ENCODE measurements around the gene ESD.

Gene ESD

GRCh38 chr13:46739447-46740098 is 57.4 kb downstream of the ESD start:
- H3K9me3 Mint-ChIP-seq: no peaks in the 10 kb centered on the region
- H3K27me3 Mint-ChIP-seq: no peaks in the 10 kb centered on the region
- H3K36me3 Mint-ChIP-seq: peaks cover 6% of the 10 kb centered on the region
- no peak overlapping the region for H3K27ac Mint-ChIP-seq
- H3K4me3 Mint-ChIP-seq: no peak overlapping the region
- H3K4me1 Mint-ChIP-seq: no peaks in the 10 kb centered on the region

GRCh38 chr13:46738766-46739165 is 58.2 kb downstream of the ESD start:
- H3K9me3 Mint-ChIP-seq: no peaks in the 10 kb centered on the region
- no peak overlapping the region for H3K4me3 Mint-ChIP-seq
- H3K27me3 Mint-ChIP-seq: no peaks in the 10 kb centered on the region
- H3K27ac Mint-ChIP-seq: no peak overlapping the region
- H3K4me1 Mint-ChIP-seq: no peaks in the 10 kb centered on the region
- peaks cover 6% of the 10 kb centered on the region for H3K36me3 Mint-ChIP-seq

- Mint-ChIP-seq H3K27me3 (no peaks in the 10 kb centered on the region), H3K9me3 (no peaks in the 10 kb centered on the region), H3K4me1 (no peaks in the 10 kb centered on the region), H3K36me3 (peaks cover 6% of the 10 kb centered on the region), H3K27ac (no peak overlapping the region), H3K4me3 (no peak overlapping the region)
Measured at GRCh38 chr13:46738055-46738454, 58.9 kb downstream of the ESD start.

GRCh38 chr13:46736541-46737310 is 60.2 kb downstream of the ESD start:
- H3K4me3 Mint-ChIP-seq: no peak overlapping the region
- peaks cover 6% of the 10 kb centered on the region for H3K36me3 Mint-ChIP-seq
- no peak overlapping the region for H3K27ac Mint-ChIP-seq
- H3K9me3 Mint-ChIP-seq: no peaks in the 10 kb centered on the region
- H3K4me1 Mint-ChIP-seq: no peaks in the 10 kb centered on the region
- H3K27me3 Mint-ChIP-seq: no peaks in the 10 kb centered on the region

- Mint-ChIP-seq H3K27me3 (no peaks in the 10 kb centered on the region), H3K9me3 (no peaks in the 10 kb centered on the region), H3K36me3 (peaks cover 10% of the 10 kb centered on the region), H3K27ac (no peak overlapping the region), H3K4me3 (no peak overlapping the region), H3K4me1 (no peaks in the 10 kb centered on the region)
Measured at GRCh38 chr13:46735425-46735824, 61.5 kb downstream of the ESD start.

GRCh38 chr13:46731535-46731934 is 65.4 kb downstream of the ESD start:
- Mint-ChIP-seq H3K36me3 (peaks cover 24% of the 10 kb centered on the region), H3K27me3 (no peaks in the 10 kb centered on the region), H3K4me3 (no peak overlapping the region), H3K4me1 (no peaks in the 10 kb centered on the region), H3K9me3 (no peaks in the 10 kb centered on the region), H3K27ac (no peak overlapping the region)

GRCh38 chr13:46728777-46729176 is 68.2 kb downstream of the ESD start:
- Mint-ChIP-seq H3K9me3 (no peaks in the 10 kb centered on the region), H3K27me3 (no peaks in the 10 kb centered on the region), H3K4me1 (no peaks in the 10 kb centered on the region), H3K36me3 (peaks cover 35% of the 10 kb centered on the region), H3K27ac (no peak overlapping the region), H3K4me3 (no peak overlapping the region)

GRCh38 chr13:46726347-46726746 is 70.6 kb downstream of the ESD start:
- H3K27me3 Mint-ChIP-seq: no peaks in the 10 kb centered on the region
- H3K4me1 Mint-ChIP-seq: no peaks in the 10 kb centered on the region
- peaks cover 34% of the 10 kb centered on the region for H3K36me3 Mint-ChIP-seq
- H3K9me3 Mint-ChIP-seq: no peaks in the 10 kb centered on the region
- no peak overlapping the region for H3K4me3 Mint-ChIP-seq
- no peak overlapping the region for H3K27ac Mint-ChIP-seq
